HG03045 (cell line): ENCODE measurements around the gene DPY30.

Experiments used
- ATAC-seq: cut with Tn5 transposase; IDR thresholded peaks from one replicate; pipeline ENCODE4 v1.9.1; 2021; ENCODE audit warnings: mild to moderate bottlenecking, moderate library complexity; ENCODE audit not compliant: unreplicated experiment

DPY30 gene

GRCh38 chr2:32010280-32010669, 29.3 kb downstream of the DPY30 start:
- peak; percentile 66 for ATAC-seq

- ATAC-seq: peak; percentile 33
These were observed 29.9 kb downstream of the DPY30 start for GRCh38 chr2:32009516-32010256.

- ATAC-seq: no peak
These were observed 30.6 kb downstream of the DPY30 start for GRCh38 chr2:32008805-32009515.

- no peak for ATAC-seq
These were observed 32.5 kb downstream of the DPY30 start for GRCh38 chr2:32007121-32007391.

- ATAC-seq: no peak
These were observed 34.1 kb downstream of the DPY30 start for GRCh38 chr2:32005371-32005976.

- ATAC-seq: no peak
These were observed 35.8 kb downstream of the DPY30 start for GRCh38 chr2:32003791-32004190.

- no peak for ATAC-seq
These were observed 37.2 kb downstream of the DPY30 start for GRCh38 chr2:32002406-32002805.

- no peak for ATAC-seq
These were observed 40.2 kb downstream of the DPY30 start for GRCh38 chr2:31999438-31999837.

GRCh38 chr2:31998731-31999383, 40.7 kb downstream of the DPY30 start:
- ATAC-seq: no peak

GRCh38 chr2:31997653-31998052, 42.0 kb downstream of the DPY30 start:
- no peak for ATAC-seq

- ATAC-seq: no peak
These were observed 42.9 kb downstream of the DPY30 start for GRCh38 chr2:31996571-31997150.

- ATAC-seq: no peak
These were observed 46.7 kb downstream of the DPY30 start for GRCh38 chr2:31992934-31993333.

GRCh38 chr2:31992025-31992579, 47.5 kb downstream of the DPY30 start:
- no peak for ATAC-seq

GRCh38 chr2:31989946-31990345, 49.7 kb downstream of the DPY30 start:
- no peak for ATAC-seq

GRCh38 chr2:31987454-31988220, 52.0 kb downstream of the DPY30 start:
- ATAC-seq: no peak

GRCh38 chr2:31986906-31987305, 52.7 kb downstream of the DPY30 start:
- no peak for ATAC-seq

GRCh38 chr2:31983762-31984467, 55.7 kb downstream of the DPY30 start:
- ATAC-seq: no peak

- ATAC-seq: peak; percentile 98
These were observed 58.8 kb downstream of the DPY30 start for GRCh38 chr2:31980674-31981356.

- ATAC-seq: no peak
These were observed 59.6 kb downstream of the DPY30 start for GRCh38 chr2:31979956-31980355.
